GM18907 (cell line): ENCODE results near the gene CNOT6.

Experiments used
- ATAC-seq: cut with Tn5 transposase; IDR thresholded peaks from one replicate; pipeline ENCODE4 v1.9.1; 2021; ENCODE audit warnings: mild to moderate bottlenecking, moderate library complexity; ENCODE audit not compliant: unreplicated experiment

CNOT6 gene

GRCh38 chr5:180598797-180599589 lies 104.8 kb downstream of the CNOT6 start:
- ATAC-seq, result no peak

GRCh38 chr5:180599590-180599914 lies 105.4 kb downstream of the CNOT6 start:
- no peak for ATAC-seq

- no peak for ATAC-seq
Measured at GRCh38 chr5:180599981-180600553, 105.9 kb downstream of the CNOT6 start.

- no peak for ATAC-seq
Measured at GRCh38 chr5:180600554-180601041, 106.4 kb downstream of the CNOT6 start.

- ATAC-seq, result no peak
Measured at GRCh38 chr5:180601591-180602480, 107.7 kb downstream of the CNOT6 start.

GRCh38 chr5:180602481-180603075 lies 108.4 kb downstream of the CNOT6 start:
- no peak for ATAC-seq

- ATAC-seq, result no peak
Measured at GRCh38 chr5:180603076-180603594, 109.0 kb downstream of the CNOT6 start.

- ATAC-seq, result no peak
Measured at GRCh38 chr5:180604271-180604670, 110.1 kb downstream of the CNOT6 start.

- no peak for ATAC-seq
Measured at GRCh38 chr5:180605554-180606214, 111.5 kb downstream of the CNOT6 start.

GRCh38 chr5:180606215-180606785 lies 112.1 kb downstream of the CNOT6 start:
- no peak for ATAC-seq

GRCh38 chr5:180607861-180608571 lies 113.8 kb downstream of the CNOT6 start:
- no peak for ATAC-seq

- no peak for ATAC-seq
Measured at GRCh38 chr5:180608572-180609310, 114.6 kb downstream of the CNOT6 start.

- ATAC-seq, result no peak
Measured at GRCh38 chr5:180609386-180609785, 115.2 kb downstream of the CNOT6 start.

GRCh38 chr5:180609817-180610550 lies 115.8 kb downstream of the CNOT6 start:
- ATAC-seq, result no peak

GRCh38 chr5:180611140-180611850 lies 117.1 kb downstream of the CNOT6 start:
- no peak for ATAC-seq

- ATAC-seq, result no peak
Measured at GRCh38 chr5:180612683-180613082, 118.5 kb downstream of the CNOT6 start.

GRCh38 chr5:180613188-180613813 lies 119.1 kb downstream of the CNOT6 start:
- no peak for ATAC-seq
